ENCODE results near the gene STX1B. TPM values are rescaled to one million over a fixed set of nuclear protein-coding genes. Genes with fewer than 3 reads are reported as not detected.

STX1B gene
- total RNA-seq, 1 donor from 2014 or later = 4.9 TPM

GRCh38 chr16:31009894-31010584 is 399 bp downstream of the STX1B start:
- Mint-ChIP-seq H3K27me3 (ENCODE audit: low read depth) (peaks cover 80% of the 10 kb centered on the region), H3K27ac (no peak overlapping the region), H3K36me3 (no peaks in the 10 kb centered on the region), H3K4me3 (peak overlapping the region; percentile 60), H3K9me3 (no peaks in the 10 kb centered on the region), H3K4me1 (peaks cover 6% of the 10 kb centered on the region)
- no peak for DNase-seq (ENCODE audit: low spot score in 2 of 2, unreplicated experiment in 2 of 2)
- no peak for TF ChIP-seq CTCF (IDR thresholded peaks at IDR 0.05; ENCODE audit: unreplicated experiment)

GRCh38 chr16:31009120-31009519 is 1.3 kb downstream of the STX1B start:
- H3K27me3 Mint-ChIP-seq (ENCODE audit: low read depth) = peaks cover 73% of the 10 kb centered on the region
- no peaks in the 10 kb centered on the region for H3K36me3 Mint-ChIP-seq
- H3K9me3 Mint-ChIP-seq = no peaks in the 10 kb centered on the region
- TF ChIP-seq CTCF (IDR thresholded peaks at IDR 0.05; ENCODE audit: unreplicated experiment) = no peak
- peaks cover 6% of the 10 kb centered on the region for H3K4me1 Mint-ChIP-seq
- DNase-seq (ENCODE audit: low spot score in 2 of 2, unreplicated experiment in 2 of 2) = no peak
- no peak overlapping the region for H3K27ac Mint-ChIP-seq
- H3K4me3 Mint-ChIP-seq = no peak overlapping the region

- no peak overlapping the region for H3K4me3 Mint-ChIP-seq
- peaks cover 69% of the 10 kb centered on the region for H3K27me3 Mint-ChIP-seq (ENCODE audit: low read depth)
- DNase-seq (ENCODE audit: low spot score in 2 of 2, unreplicated experiment in 2 of 2) = no peak
- peaks cover 6% of the 10 kb centered on the region for H3K4me1 Mint-ChIP-seq
- no peaks in the 10 kb centered on the region for H3K36me3 Mint-ChIP-seq
- no peak for TF ChIP-seq CTCF (IDR thresholded peaks at IDR 0.05; ENCODE audit: unreplicated experiment)
- H3K27ac Mint-ChIP-seq = no peak overlapping the region
- H3K9me3 Mint-ChIP-seq = no peaks in the 10 kb centered on the region
Observed at GRCh38 chr16:31008551-31008950, 1.9 kb downstream of the STX1B start.

- Mint-ChIP-seq H3K36me3 (no peaks in the 10 kb centered on the region), H3K27me3 (ENCODE audit: low read depth) (peaks cover 65% of the 10 kb centered on the region), H3K9me3 (no peaks in the 10 kb centered on the region), H3K4me1 (peaks cover 6% of the 10 kb centered on the region), H3K4me3 (no peak overlapping the region), H3K27ac (no peak overlapping the region)
- no peak for DNase-seq (ENCODE audit: low spot score in 2 of 2, unreplicated experiment in 2 of 2)
- no peak for TF ChIP-seq CTCF (IDR thresholded peaks at IDR 0.05; ENCODE audit: unreplicated experiment)
Observed at GRCh38 chr16:31008149-31008548, 2.3 kb downstream of the STX1B start.

- no peak overlapping the region for H3K27ac Mint-ChIP-seq
- no peaks in the 10 kb centered on the region for H3K36me3 Mint-ChIP-seq
- H3K4me3 Mint-ChIP-seq = no peak overlapping the region
- peaks cover 6% of the 10 kb centered on the region for H3K4me1 Mint-ChIP-seq
- H3K27me3 Mint-ChIP-seq (ENCODE audit: low read depth) = peaks cover 60% of the 10 kb centered on the region
- H3K9me3 Mint-ChIP-seq = no peaks in the 10 kb centered on the region
- DNase-seq (ENCODE audit: low spot score in 2 of 2, unreplicated experiment in 2 of 2) = no peak
- no peak for TF ChIP-seq CTCF (IDR thresholded peaks at IDR 0.05; ENCODE audit: unreplicated experiment)
Observed at GRCh38 chr16:31007684-31008083, 2.8 kb downstream of the STX1B start.

Measured in mesothelial cell of epicardium (in vitro differentiated cells).